HEK293 (cell line): ENCODE data around the gene B4GALNT2.

ENCODE experiments used
- CTCF ChIA-PET: fragments of 350-600 bp; formaldehyde crosslinking; extraction: SDS; loops from one replicate; lab custom pipeline; 2021; ENCODE audit warnings: antibody characterized with exemption; lab: Yijun Ruan, JAX
- POLR2A ChIA-PET: fragments of 300-600 bp; formaldehyde crosslinking; extraction: SDS; loops from one replicate; lab custom pipeline; 2020; ENCODE audit warnings: antibody characterized with exemption, inconsistent platforms; lab: Yijun Ruan, JAX
- H3K27ac ChIP-seq: fragments of 200-500 bp; sonication (Bioruptor generic); 2 replicates; pipeline ENCODE4 v1.5.1; 2014; ENCODE audit warnings: low read depth, low read length, control low read depth, inconsistent platforms; ENCODE audit errors: extremely low read depth
- H3K36me3 ChIP-seq, 2 experiments: fragments of 200-500 bp in 1 of 2; sonication (Bioruptor generic) in 1 of 2; 1 replicate in 1 of 2; 2 replicates in 1 of 2; pipeline ENCODE4 v1.5.1; 2014 to 2017; ENCODE audit warnings: inconsistent platforms in 2 of 2, low read length in 2 of 2; ENCODE audit not compliant: control insufficient read depth in 2 of 2, insufficient read depth in 1 of 2
- H3K4me1 ChIP-seq: fragments of 200-500 bp; sonication (Bioruptor generic); 2 replicates; pipeline ENCODE4 v1.5.1; 2014; ENCODE audit warnings: mild to moderate bottlenecking, low read length, inconsistent platforms; ENCODE audit not compliant: control insufficient read depth, insufficient read depth
- H3K4me3 ChIP-seq: 2 replicates; pipeline ENCODE4 v1.5.1; 2011; ENCODE audit warnings: low read depth, mild to moderate bottlenecking, control low read depth, low read length, moderate library complexity
- H3K9me3 ChIP-seq: fragments of 200-500 bp; sonication (Bioruptor generic); 2 replicates; pipeline ENCODE4 v1.5.1; 2014; ENCODE audit warnings: low read depth, low read length, inconsistent platforms; ENCODE audit not compliant: control insufficient read depth, insufficient read depth
- CTCF ChIP-seq: fragments of 450-650 bp; formaldehyde crosslinking; IDR thresholded peaks from 2 replicates; pipeline ENCODE4 v1.5.1; 2016; ENCODE audit warnings: missing biosample characterization, missing genetic modification characterization
- HOXC10 ChIP-seq: sonication (generic); formaldehyde crosslinking; IDR thresholded peaks from 2 replicates; pipeline ENCODE4 v1.8.1; 2023; ENCODE audit warnings: mild to moderate bottlenecking, missing genetic modification reagents
- KLF1 ChIP-seq: fragments of 450-650 bp; formaldehyde crosslinking; IDR thresholded peaks from 2 replicates; pipeline ENCODE4 v1.5.1; 2016; ENCODE audit warnings: missing biosample characterization, missing genetic modification characterization
- OSR2 ChIP-seq: fragments of 450-650 bp; formaldehyde crosslinking; IDR thresholded peaks from 2 replicates; pipeline ENCODE4 v1.5.1; 2016; ENCODE audit warnings: missing biosample characterization, missing genetic modification characterization
- RBAK ChIP-seq: fragments of 450-650 bp; formaldehyde crosslinking; IDR thresholded peaks from 2 replicates; pipeline ENCODE4 v1.5.1; 2016; ENCODE audit warnings: missing biosample characterization, missing genetic modification characterization
- SCRT1 ChIP-seq: fragments of 450-650 bp; formaldehyde crosslinking; IDR thresholded peaks from 2 replicates; pipeline ENCODE4 v1.5.1; 2016; ENCODE audit warnings: missing biosample characterization, missing genetic modification characterization, borderline replicate concordance
- SP2 ChIP-seq: fragments of 450-650 bp; formaldehyde crosslinking; IDR thresholded peaks from 2 replicates; pipeline ENCODE4 v1.5.1; 2016; ENCODE audit warnings: missing biosample characterization, missing genetic modification characterization
- SP7 ChIP-seq: fragments of 450-650 bp; formaldehyde crosslinking; IDR thresholded peaks from 2 replicates; pipeline ENCODE4 v1.5.1; 2016; ENCODE audit warnings: missing biosample characterization, missing genetic modification characterization
- ZBTB1 ChIP-seq: fragments of 450-650 bp; formaldehyde crosslinking; IDR thresholded peaks from 2 replicates; pipeline ENCODE4 v1.5.1; 2016; ENCODE audit warnings: missing biosample characterization, missing genetic modification characterization
- ZFHX2 ChIP-seq: fragments of 450-650 bp; formaldehyde crosslinking; conservative IDR thresholded peaks from 2 replicates; pipeline ENCODE4 v1.5.1; 2016; ENCODE audit warnings: missing biosample characterization, missing genetic modification characterization
- ZNF112 ChIP-seq: fragments of 450-650 bp; formaldehyde crosslinking; IDR thresholded peaks from 2 replicates; pipeline ENCODE4 v1.5.0; 2017; ENCODE audit warnings: missing biosample characterization, missing genetic modification characterization
- ZNF138 ChIP-seq: fragments of 450-650 bp; formaldehyde crosslinking; IDR thresholded peaks from 2 replicates; pipeline ENCODE4 v1.5.1; 2016; ENCODE audit warnings: missing biosample characterization, missing genetic modification characterization, borderline replicate concordance
- ZNF274 ChIP-seq, 2 experiments: fragments of 200-500 bp in 1 of 2; fragments of 450-650 bp in 1 of 2; sonication (Bioruptor generic) in 1 of 2; formaldehyde crosslinking in 1 of 2; IDR thresholded peaks; 2 replicates each; pipeline versions ENCODE4 v1.5.1 to v1.6.1; 2014 to 2016; ENCODE audit warnings: borderline replicate concordance in 1 of 2, inconsistent platforms in 1 of 2, low read length in 1 of 2, missing biosample characterization in 1 of 2, missing genetic modification characterization in 1 of 2
- ZNF513 ChIP-seq: fragments of 450-650 bp; IDR thresholded peaks from 2 replicates; pipeline ENCODE4 v1.5.1; 2018; ENCODE audit warnings: missing biosample characterization, missing genetic modification characterization
- ZNF549 ChIP-seq: fragments of 450-650 bp; IDR thresholded peaks from 2 replicates; pipeline ENCODE4 v1.5.1; 2018; ENCODE audit warnings: missing biosample characterization, missing genetic modification characterization, mild to moderate bottlenecking, inconsistent platforms, moderate library complexity
- ZNF624 ChIP-seq: fragments of 450-650 bp; formaldehyde crosslinking; IDR thresholded peaks from 2 replicates; pipeline ENCODE4 v1.5.1; 2017; ENCODE audit warnings: missing biosample characterization, missing genetic modification characterization
- ZNF658 ChIP-seq: fragments of 450-650 bp; formaldehyde crosslinking; IDR thresholded peaks from 2 replicates; pipeline ENCODE4; 2016; ENCODE audit warnings: missing biosample characterization, missing genetic modification characterization
- ZNF670 ChIP-seq: fragments of 450-650 bp; formaldehyde crosslinking; IDR thresholded peaks from 2 replicates; pipeline ENCODE4 v1.5.1; 2016; ENCODE audit warnings: missing biosample characterization, missing genetic modification characterization, low read depth
- ZNF837 ChIP-seq: fragments of 450-650 bp; formaldehyde crosslinking; IDR thresholded peaks from 2 replicates; pipeline ENCODE4 v1.5.1; 2016; ENCODE audit warnings: missing biosample characterization, missing genetic modification characterization
- ZSCAN18 ChIP-seq: fragments of 450-650 bp; formaldehyde crosslinking; IDR thresholded peaks from 2 replicates; pipeline ENCODE4 v1.5.1; 2016; ENCODE audit warnings: missing biosample characterization, missing genetic modification characterization
- TF ChIP-seq, protein P1 (sequence below): fragments of 450-650 bp; formaldehyde crosslinking; IDR thresholded peaks from 2 replicates; pipeline ENCODE4 v1.5.1; 2016; ENCODE audit warnings: missing biosample characterization, missing genetic modification characterization
- TF ChIP-seq, protein P2 (sequence below): fragments of 450-650 bp; formaldehyde crosslinking; IDR thresholded peaks from 2 replicates; pipeline ENCODE4 v1.5.1; 2016; ENCODE audit warnings: missing biosample characterization, missing genetic modification characterization, low read depth
- TF ChIP-seq, protein P3 (sequence below): fragments of 450-650 bp; formaldehyde crosslinking; IDR thresholded peaks from 2 replicates; pipeline ENCODE4 v1.5.1; 2016; ENCODE audit warnings: missing biosample characterization, missing genetic modification characterization

B4GALNT2 gene

DNA sequence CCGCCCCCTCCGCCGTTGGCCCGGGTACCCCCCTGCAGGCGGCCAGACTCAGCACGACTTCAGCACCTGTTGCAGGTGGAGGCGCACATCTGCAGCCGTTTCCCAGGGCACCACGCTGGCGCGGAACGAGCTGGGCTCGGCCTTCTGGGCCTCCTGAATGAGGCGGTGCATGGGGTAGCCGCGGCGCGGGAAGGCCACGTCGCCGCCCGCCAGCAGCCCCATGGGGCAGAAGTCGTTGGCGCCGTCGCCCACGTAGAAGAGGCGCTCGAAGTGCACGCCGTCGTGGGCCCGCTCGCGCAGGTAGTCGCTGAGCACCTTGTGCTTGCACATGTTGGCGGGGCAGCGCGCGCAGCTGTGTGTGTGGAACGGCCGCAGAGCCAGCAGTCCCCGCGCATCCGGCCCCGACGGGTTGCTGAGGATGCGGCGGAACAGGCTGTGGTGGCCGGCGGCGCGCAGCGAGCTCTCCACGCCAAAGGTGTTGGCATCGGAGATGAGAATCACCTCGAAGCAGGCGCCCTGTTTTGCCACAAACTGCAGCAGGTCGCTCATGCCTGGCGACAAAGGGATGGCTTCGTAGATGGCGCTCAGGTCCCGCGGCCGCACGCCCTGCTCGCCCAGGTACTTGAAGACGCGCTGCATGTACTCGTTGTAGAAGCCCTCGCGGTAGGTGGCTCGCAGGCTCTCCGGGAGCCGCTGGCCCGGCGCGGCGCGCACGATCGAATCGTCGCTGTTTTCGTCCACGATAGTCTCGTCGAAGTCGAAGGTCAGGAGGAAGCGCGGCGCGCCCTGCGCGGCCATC lies 91.8 kb downstream of the B4GALNT2 start (continued):
- TF ChIP-seq, protein P1, sequence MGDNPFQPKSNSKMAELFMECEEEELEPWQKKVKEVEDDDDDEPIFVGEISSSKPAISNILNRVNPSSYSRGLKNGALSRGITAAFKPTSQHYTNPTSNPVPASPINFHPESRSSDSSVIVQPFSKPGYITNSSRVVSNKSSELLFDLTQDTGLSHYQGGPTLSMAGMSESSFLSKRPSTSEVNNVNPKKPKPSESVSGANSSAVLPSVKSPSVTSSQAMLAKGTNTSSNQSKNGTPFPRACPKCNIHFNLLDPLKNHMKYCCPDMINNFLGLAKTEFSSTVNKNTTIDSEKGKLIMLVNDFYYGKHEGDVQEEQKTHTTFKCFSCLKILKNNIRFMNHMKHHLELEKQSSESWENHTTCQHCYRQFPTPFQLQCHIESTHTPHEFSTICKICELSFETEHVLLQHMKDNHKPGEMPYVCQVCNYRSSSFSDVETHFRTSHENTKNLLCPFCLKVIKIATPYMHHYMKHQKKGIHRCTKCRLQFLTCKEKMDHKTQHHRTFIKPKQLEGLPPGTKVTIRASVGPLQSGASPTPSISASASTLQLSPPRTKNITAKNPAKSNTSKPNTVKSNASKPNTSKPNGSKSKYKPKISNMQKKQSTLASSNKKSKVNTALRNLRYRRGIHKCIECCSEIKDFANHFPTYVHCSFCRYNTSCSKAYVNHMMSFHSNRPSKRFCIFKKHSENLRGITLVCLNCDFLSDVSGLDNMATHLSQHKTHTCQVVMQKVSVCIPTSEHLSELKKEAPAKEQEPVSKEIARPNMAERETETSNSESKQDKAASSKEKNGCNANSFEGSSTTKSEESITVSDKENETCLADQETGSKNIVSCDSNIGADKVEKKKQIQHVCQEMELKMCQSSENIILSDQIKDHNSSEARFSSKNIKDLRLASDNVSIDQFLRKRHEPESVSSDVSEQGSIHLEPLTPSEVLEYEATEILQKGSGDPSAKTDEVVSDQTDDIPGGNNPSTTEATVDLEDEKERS (tag by site-specific recombination) = no peak
- TF ChIP-seq ZFHX2 (tag by site-specific recombination) (no peak), ZNF837 (tag by site-specific recombination) (no peak), OSR2 (tag by site-specific recombination) (no peak), CTCF (tag by site-specific recombination) (no peak), ZSCAN18 (no peak), ZBTB1 (tag by site-specific recombination) (no peak), ZNF549 (no peak), ZNF274 (IDR thresholded peaks at IDR 0.05; ENCODE audit: low read length) (no peak), ZNF274 (tag by site-specific recombination; IDR thresholded peaks at IDR 0.05; ENCODE audit: borderline replicate concordance) (no peak), RBAK (tag by site-specific recombination) (no peak), ZNF138 (tag by site-specific recombination) (no peak), ZNF670 (no peak), SP2 (tag by site-specific recombination) (no peak), ZNF624 (no peak), KLF1 (no peak)

- CTCF ChIA-PET = interaction anchor here (0.6 to 6.3 kb wide), 5 partner anchors 11 to 162 kb away, joined by 3 to 63 read pairs (median 3); no protein-coding TSS in a partner anchor
- no peak overlapping the region for H3K4me3 ChIP-seq
- POLR2A ChIA-PET = no interaction called here
- H3K4me1 ChIP-seq = no peaks in the 10 kb centered on the region; the same call in 1 of the 2 replicates
- no peaks in the 10 kb centered on the region for H3K36me3 ChIP-seq
- H3K27ac ChIP-seq = no peak overlapping the region
- H3K9me3 ChIP-seq = no peaks in the 10 kb centered on the region
- no peak for TF ChIP-seq ZNF513 (tag by site-specific recombination)
- no peak for TF ChIP-seq ZNF274 (IDR thresholded peaks at IDR 0.05; ENCODE audit: low read length)
- no peak for TF ChIP-seq ZNF274 (tag by site-specific recombination; IDR thresholded peaks at IDR 0.05; ENCODE audit: borderline replicate concordance)
- TF ChIP-seq ZNF112 (tag by site-specific recombination) = no peak
- TF ChIP-seq ZNF658 (tag by site-specific recombination) = no peak
- TF ChIP-seq, protein P2, sequence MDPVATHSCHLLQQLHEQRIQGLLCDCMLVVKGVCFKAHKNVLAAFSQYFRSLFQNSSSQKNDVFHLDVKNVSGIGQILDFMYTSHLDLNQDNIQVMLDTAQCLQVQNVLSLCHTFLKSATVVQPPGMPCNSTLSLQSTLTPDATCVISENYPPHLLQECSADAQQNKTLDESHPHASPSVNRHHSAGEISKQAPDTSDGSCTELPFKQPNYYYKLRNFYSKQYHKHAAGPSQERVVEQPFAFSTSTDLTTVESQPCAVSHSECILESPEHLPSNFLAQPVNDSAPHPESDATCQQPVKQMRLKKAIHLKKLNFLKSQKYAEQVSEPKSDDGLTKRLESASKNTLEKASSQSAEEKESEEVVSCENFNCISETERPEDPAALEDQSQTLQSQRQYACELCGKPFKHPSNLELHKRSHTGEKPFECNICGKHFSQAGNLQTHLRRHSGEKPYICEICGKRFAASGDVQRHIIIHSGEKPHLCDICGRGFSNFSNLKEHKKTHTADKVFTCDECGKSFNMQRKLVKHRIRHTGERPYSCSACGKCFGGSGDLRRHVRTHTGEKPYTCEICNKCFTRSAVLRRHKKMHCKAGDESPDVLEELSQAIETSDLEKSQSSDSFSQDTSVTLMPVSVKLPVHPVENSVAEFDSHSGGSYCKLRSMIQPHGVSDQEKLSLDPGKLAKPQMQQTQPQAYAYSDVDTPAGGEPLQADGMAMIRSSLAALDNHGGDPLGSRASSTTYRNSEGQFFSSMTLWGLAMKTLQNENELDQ = no peak
- TF ChIP-seq HOXC10 (CRISPR knock-in tag) = no peak
- TF ChIP-seq, protein P3, sequence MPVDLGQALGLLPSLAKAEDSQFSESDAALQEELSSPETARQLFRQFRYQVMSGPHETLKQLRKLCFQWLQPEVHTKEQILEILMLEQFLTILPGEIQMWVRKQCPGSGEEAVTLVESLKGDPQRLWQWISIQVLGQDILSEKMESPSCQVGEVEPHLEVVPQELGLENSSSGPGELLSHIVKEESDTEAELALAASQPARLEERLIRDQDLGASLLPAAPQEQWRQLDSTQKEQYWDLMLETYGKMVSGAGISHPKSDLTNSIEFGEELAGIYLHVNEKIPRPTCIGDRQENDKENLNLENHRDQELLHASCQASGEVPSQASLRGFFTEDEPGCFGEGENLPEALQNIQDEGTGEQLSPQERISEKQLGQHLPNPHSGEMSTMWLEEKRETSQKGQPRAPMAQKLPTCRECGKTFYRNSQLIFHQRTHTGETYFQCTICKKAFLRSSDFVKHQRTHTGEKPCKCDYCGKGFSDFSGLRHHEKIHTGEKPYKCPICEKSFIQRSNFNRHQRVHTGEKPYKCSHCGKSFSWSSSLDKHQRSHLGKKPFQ = no peak
- TF ChIP-seq SP7 (tag by site-specific recombination) = no peak
- TF ChIP-seq SCRT1 (tag by site-specific recombination) = no peak
Measured at GRCh38 chr17:49224997-49225337, 92.4 kb downstream of the B4GALNT2 start.
